ENCODE data around the gene PLEKHM3.

- TF ChIP-seq YY1 (tag by site-specific recombination; IDR thresholded peaks at IDR 0.05) (no peak), CTCF (tag by site-specific recombination; IDR thresholded peaks at IDR 0.05) (no peak), ZNF112 (tag by site-specific recombination; IDR thresholded peaks at IDR 0.05) (no peak), GFI1B (tag by site-specific recombination; IDR thresholded peaks at IDR 0.05) (no peak), GLI4 (tag by site-specific recombination; IDR thresholded peaks at IDR 0.05) (no peak), ZNF768 (tag by site-specific recombination; IDR thresholded peaks at IDR 0.05) (no peak), ZNF2 (tag by site-specific recombination; IDR thresholded peaks at IDR 0.05) (no peak)
Observed at GRCh38 chr2:207901401-207901800, 123.9 kb downstream of the PLEKHM3 start.
